HG03460 (cell line): ENCODE measurements around the gene SKAP2.

Source experiments
- ATAC-seq: cut with Tn5 transposase; IDR thresholded peaks from one replicate; pipeline ENCODE4 v1.9.1; 2021; ENCODE audit not compliant: unreplicated experiment

SKAP2 gene

DNA sequence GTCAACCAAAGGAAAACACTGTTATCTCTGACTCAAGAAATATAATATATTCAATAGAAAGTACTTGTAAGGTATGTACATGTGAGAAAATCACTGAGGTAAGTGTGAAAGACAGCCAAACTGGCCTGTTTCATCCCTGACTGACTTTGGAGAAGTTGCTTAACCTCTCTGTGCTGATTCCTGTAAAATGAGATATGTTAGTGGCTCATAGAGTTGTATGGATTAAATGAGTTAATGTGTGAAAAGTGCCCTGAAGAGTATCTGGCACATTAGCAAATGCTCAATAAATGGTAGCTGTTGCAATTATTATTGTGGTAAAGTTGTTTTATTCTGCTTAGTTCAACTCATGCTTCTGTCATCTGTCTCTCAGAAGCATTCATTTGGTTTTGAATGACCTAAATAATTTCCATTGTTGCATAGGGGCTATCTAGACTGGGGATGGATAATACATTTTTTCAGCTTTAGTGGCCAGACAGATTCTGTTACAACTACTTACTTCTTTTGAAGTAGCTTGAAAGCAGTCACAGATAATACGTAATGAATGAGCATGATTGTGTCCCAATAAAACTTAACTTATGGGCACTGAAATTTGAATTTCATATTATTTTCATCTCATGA, 84.3 kb downstream of the SKAP2 start:
- no peak for ATAC-seq

DNA sequence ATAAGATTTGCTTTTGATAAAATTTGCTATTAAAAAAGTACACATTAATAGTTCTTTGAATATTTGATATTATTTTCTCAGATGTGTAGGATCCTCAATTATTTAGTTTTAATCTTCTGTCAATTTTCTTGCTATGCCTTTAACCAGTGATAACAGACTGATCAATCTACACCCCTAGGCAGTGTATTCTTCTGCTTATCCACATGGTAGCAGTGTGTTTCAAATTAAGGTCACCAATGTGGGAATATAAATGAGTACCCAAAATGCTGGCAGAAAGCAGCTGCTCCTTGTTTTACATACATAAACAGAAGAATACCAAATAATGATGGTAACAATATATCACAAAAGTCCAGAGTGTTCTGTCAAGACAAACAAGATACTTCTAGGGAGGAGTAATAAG, 87.0 kb downstream of the SKAP2 start:
- ATAC-seq: no peak

DNA sequence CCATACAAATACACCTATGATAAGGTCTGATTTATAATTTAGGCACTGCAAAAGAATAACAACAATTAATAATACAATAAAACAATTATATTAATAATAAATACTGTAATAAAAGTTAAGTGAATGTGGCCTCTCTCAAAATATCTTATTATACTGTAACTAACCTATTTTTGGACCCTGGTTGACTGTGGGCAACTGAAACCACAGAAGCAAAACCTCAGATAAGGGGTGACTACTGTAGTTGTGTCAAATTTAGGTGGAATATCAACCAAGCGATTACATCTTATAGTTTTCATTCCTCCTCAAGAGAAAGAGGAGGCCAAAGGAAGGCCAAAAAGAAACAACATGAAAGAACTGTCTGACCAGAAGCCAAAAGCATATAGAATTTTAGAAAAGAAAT, 103.9 kb downstream of the SKAP2 start:
- no peak for ATAC-seq

DNA sequence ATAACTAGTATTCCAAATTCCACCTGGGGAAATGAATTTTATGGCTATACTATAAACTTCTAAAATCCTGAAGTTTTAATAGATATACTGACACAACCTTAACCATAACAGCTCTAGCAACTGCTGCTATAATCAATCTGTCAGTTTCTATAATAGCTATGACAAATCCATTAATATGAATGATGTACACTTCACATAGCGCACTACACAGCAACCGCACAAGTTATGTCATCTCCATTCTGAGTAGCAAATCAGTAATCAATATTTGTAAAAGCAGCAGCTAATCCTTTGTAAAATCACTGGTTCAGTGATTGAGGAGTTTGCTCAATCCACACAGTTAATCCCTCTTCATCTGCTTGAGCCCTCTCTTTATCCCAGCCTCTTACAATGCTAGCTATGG, 105.3 kb downstream of the SKAP2 start:
- no peak for ATAC-seq

DNA sequence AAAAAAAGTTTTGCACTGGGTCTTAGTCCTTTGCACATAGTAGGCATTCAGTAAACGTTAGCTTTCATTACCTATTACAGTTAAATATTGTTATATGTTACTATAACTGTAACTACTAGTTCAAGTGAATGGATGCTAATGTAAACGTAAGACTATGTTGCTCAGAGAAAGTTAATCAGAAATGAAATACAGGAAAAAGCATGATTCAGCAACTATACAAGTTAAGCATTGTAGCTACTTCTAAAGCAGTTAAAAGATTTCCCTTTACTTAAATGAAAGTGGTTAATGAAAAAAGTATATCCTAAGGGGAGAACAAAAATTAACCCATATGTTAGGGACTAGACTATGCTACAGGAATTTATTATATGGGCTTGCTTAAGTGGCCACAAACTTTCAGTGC, 121.2 kb downstream of the SKAP2 start:
- ATAC-seq: no peak

DNA sequence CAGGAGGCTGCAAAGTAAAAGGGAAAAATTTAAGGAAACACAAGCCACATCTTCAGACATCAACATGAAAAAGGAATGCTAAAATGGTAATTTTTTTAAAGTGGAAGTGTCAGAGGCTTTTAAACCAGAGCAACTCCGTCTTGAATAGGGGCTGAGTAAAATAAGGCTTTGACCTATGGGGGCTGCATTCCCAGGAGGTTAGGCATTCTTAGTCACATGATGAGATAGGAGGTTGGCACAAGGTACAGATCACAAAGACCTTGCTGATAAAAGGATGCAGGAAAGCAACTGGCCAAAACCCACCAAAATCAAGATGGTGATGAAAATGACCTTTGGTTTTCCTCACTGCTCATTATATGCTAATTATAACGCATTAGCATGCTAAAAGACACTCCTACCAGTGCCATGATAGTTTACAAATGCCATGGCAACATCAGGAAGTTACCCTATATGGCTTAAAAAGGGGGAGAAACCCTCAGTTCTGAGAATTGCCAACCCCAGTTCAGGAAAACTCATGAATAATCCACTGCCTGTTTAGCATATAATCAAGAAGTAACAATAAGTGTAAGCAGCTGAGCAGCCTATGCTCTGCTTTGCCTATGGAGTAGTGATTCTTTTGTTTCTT, 128.3 kb downstream of the SKAP2 start:
- ATAC-seq: no peak

DNA sequence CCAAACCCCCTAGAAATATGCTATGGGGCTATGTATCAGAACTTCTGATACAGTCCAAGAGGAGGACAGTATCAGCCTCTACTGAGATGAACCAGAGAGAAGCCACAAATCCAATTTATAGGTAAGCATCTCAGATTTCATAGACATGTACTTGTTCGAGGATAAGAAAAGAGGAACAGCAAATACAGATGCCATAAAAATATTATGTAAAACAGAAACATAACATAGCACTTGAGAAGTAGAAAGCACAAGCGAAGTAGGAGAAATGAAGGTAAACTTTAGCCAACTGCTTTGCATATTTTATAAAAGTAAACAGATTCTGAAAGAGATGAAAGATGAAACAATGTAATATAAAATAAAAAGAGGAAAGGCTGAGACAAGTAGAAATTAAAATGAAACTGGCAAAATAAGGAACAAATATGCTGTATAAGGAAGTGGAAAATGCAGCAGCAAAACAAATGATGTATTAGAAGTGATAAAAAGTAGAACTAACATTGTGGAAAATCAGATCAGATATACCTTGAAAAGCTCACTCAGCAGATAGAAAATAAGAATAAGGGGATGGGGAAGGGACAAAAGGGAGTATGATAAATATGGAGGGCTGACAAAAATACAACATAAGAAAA, 135.1 kb downstream of the SKAP2 start:
- no peak for ATAC-seq

DNA sequence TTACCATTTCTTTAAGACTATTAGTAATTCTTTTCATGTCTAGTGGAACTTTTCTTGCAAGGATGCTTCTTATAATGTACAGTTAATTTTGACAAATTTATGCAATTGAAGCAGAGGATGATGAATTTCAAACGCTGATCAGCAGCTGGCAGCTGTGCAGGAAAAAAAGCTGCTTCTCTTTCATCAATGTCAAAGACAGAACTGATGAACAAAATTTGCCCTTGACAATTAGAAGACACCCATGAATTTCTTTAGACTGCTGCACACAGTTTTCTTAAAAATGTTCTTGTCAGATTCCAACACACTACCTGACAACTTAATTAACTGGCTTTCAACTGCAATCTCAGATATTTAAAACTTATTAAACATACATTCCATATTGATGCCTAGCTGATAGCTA, 138.3 kb downstream of the SKAP2 start:
- ATAC-seq: no peak

DNA sequence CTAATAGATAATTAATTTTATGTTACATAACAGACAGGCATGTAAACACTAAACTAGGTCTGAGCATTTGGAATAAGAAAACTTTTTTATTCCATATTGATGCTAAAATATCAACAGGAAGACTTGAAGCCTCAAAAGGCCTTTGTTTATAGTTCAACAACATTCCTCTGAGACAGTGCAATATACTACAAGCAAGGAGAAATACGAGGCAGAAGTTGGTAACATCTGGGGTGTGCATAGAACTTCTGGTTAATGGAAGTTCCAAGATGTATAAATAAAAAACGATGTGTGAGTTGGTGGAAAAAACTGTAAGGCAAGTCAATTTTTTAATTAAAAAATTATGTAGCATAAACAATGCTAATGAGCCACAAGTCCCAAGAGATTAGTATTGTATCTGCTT, 139.6 kb downstream of the SKAP2 start:
- ATAC-seq: no peak

DNA sequence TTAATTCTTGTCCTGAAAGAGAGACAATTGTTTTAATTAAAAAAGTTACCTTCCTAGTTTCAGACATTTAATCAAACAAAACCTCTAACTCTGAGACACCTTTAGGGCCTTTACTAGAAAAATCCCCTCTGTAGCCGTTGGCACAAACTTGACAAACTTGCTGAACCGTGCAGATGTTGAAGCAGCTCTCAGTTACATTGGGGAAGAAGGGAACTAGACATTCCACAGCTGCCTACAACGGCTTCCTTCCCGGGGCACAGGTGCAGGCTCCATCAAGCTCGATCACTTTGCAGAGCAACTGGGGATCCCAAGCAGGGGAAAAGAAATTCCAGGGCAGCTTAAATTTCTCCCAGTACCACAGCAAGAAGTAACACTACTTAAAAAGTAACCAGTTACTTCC, 141.3 kb downstream of the SKAP2 start:
- no peak for ATAC-seq

DNA sequence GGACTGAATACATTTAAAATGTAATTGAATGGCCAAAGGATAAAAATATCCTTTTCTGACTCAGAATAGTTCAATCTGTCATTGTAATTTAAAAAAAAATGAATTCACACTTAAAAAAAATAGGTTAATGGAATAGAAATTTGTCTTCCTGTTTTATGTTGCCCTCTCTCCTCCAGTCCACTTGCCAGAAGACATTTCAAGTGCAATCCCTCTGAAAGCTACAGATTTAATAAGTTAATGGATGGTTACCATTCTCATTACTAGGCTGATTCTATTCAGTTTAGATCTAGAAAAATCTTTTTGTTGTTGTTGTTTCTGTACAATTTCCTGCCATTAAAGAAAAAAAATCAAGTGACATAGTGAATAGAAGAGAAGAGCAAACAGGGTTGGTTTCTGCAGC, 142.9 kb downstream of the SKAP2 start:
- no peak for ATAC-seq

DNA sequence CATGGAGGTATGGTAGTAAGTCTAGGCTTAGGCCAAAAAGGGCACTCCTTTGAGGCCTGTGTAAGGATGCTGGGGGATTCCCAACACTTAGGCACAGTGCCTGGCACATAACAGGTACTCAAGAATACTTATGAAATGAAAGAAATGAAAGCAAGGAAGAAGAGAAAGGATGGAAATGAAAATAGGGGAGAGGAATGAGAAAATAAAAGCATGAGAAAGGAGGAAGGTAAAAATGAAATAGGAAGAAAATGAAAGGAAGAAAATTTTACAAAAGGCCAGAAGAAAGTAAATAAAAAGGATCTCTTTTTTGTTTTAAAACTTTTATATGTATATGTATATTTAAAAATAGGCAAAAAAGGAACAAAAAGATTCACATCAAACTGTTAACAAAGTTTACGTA, 146.3 kb downstream of the SKAP2 start:
- no peak for ATAC-seq

DNA sequence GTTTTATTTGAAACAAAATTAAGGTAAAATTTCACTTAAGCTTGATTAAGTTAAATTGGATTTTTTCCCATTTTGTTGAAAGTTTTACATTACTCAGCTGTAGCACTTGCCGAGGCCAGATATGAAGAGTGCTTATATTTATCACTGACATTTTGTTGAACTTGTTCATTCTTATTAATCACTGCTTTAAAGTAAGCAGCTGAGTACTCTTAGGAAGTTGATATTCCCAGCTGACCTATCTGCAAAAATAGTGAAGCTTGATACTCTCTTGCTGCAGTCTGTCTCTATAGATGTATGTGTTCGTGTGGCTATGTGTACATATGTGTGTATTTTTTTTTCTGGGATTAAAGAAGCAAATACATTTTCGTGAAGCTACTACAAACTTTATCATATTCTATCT, 150.0 kb downstream of the SKAP2 start:
- no peak for ATAC-seq

DNA sequence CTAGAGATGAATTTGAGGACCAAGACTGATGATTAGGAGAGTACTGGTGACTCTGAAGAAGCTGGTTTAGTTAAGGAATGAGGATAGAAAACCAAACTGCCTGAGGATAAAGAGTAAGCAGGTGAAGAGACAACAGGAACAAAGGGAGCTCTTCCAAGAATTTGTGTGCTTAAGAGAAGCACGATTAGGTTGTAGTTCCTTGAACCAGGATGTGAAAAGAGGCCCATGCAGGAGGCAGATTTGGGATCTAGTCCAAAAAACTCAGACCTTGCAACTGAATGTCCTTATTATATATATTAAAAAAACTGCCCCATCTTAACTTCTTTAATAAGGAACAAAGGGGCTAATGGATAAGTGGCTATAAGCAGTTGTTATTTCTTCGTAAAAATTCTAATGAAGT, 150.4 kb downstream of the SKAP2 start:
- ATAC-seq: no peak

DNA sequence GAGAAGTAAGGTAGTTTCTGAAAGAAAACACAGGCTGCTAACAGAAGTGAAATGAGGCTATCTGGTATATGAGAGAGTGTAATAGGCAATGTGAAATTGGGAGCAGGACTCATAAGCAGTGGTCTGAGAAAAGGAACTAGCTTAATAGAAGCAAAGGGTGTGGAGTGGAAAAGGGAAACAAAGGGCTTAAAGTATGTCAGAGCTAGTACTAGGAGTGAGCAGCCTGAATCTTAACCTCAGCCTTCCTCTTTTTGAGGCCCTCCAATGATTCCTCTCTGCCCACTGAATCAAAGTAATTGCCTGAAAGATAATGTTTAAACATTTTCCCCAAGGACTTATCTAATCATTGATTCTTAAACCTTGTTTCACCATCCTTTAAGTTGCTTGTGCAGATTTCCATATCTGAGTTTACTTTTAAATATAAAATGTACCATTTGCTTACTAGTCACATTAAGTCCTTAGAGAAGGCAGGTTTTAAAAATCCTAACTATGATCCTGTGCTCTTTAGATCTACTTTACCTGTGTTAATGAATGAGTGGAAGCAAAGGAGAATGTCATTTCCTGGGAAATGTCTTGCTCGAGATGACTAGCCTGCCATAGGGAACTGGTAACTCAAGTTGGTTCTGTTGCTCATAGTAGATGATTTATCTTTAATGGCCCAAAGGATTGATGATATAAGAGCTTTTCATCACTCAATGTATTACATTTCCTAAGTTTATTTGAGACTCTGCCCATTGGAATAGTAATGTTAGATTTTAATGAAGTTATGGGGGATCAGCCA, 155.0 kb downstream of the SKAP2 start:
- ATAC-seq: no peak

DNA sequence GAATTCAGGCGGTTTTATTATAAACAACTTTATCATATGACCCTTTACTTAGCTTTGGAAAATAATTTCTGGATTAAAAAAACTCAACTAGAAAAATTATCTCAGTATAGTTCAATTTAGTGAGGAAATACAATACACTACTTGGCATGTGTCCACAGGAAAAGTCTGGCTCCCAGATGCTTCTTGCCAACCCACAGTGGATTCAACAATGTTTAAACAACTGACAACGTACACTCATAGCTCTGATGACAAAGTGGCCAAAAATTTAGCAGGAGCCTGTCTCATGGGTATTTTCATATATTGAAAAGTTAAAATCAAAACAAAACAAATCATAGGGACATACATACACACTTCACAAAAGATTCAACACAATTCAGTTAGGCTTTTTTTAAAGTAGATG, 158.8 kb downstream of the SKAP2 start:
- ATAC-seq: no peak

DNA sequence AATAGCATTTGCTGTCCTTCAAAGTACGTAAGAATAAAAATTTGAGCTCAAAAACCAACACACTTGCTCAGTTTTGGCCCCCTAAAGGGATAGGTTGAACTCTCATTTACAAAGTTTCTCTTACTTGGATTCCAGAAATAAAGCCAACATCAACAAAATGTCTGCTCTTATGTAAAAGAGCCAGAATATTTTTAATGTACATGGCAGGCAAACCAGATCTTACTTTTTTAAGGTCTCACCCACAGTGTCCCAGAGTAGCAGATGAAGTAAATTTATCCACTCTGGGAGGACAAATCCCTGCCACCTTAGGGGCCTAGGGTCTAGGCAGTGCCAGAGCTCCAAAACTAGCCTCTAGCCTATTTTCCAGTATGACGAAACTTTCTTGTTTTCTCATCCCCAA, 159.6 kb downstream of the SKAP2 start:
- ATAC-seq: no peak

DNA sequence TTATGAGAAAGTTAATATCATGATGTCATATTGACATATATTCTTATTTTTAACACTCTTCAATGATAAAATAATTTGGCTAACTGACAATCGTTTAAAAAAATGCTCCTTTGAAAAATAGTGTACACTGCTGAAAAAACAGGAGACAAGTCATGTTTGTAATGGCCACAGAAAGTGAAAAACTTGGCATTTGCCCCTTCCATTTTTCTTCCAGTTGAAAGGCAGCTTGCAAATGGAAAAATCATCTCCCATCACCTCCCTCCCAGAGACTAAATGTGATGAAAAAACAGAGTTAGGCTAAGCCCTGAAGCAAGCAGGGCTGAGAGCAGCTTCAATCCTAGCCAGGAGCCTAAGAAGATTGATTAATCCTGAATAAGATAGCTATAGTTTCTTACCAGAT, 160.4 kb downstream of the SKAP2 start:
- no peak for ATAC-seq

DNA sequence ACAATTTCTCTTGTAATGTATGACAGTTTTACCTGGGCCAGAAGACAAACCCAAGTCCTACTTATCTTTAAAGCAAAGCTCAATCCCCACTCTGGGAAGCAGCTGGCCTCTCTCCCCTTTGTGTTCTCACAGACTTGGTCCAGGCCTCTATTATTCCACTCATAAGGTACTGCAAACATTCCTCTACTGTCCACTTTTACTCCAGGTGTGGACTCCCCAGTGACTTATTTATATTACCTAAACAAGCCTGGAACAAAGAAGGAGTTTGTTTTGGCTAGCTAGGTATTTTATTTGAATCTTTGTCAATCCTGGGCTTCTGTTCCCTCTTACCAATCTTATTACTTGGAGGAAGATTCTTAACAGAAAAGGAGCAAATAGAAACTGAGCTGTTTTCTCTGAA, 163.5 kb downstream of the SKAP2 start:
- ATAC-seq: no peak

DNA sequence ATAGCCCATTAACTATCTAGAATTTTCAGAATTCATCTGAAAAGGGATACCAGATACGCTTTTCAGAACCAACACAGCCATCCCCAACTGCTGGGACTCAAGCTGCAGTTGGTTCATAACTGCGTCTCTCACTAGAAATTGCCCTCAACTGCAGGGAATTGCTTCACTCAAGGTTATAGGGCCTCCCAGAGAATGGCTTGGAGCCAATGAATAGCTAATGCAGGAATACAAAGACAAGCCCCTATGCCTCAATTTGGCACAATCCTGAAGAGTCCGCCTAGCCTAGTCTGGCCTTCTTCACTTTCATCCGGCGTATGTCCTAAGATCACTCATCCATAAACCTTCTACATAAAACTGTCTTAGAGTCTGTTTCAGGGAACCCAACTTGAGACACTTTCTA, 164.0 kb downstream of the SKAP2 start:
- no peak for ATAC-seq

DNA sequence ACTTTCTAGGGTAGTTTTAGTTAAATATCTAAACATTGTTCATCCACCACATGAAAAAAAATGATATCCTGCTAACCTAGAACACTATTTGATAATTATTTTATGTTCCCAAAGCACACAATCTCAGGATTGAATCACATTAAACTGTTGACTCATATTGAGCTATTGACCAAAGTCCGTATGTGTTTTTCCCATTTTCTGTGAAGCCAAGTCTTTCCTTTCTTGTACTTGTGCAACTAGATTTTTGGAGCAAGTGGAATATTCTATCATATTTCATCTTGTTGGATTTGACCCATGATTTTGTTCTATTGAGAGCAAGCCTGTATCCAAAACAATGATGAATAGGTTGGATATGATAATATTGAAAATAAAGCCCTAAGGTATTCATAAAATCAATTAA, 164.6 kb downstream of the SKAP2 start:
- no peak for ATAC-seq

DNA sequence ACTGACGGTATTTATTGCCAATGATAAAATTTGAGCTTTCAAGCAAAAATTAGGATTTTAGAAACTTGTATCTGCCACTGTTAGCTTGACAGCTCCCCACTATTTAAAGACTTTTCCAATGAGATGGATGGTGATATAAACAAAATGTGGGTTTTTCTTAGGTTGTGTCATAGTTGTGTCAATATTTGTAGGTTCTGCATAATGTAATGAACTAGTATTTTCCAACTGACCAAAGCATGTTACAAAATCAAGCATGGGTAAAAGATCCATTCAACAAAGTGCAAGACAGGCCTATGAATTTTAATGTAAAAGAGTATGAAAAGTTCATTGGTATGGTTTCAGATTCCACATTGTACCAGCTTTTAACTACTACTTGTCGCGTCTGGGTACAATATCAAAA, 165.6 kb downstream of the SKAP2 start:
- no peak for ATAC-seq
